ENCODE results near the gene RASGRP2.

Gene RASGRP2

DNA sequence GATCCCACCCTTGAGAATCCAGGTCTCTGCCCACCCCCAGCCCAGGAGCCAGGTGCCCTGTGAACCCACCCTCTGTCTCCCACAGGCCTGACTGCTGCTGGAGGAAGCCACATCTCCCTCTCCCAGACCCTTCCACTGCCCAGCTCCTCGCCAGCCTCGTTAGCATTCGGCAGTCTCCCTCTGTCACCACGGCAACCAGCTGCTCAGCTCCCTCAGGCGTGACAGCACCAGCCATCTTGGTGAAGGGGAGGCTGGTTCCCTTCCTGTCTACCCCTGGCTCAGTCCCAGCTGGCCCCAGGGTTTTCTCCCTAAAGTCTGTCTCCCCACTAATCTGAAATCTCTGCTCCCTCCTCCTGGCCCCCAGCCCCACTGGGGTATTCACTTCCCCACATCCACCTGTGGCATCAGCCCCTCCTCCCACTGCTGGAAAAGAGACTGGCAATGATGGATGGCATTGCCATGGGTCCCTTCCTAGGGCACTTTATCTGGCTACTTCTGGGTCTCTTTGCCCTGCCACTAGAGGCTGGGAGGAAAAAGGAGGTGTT, 49.0 kb downstream of the RASGRP2 start:
- no peak for DNase-seq (ENCODE audit: low read depth)

DNA sequence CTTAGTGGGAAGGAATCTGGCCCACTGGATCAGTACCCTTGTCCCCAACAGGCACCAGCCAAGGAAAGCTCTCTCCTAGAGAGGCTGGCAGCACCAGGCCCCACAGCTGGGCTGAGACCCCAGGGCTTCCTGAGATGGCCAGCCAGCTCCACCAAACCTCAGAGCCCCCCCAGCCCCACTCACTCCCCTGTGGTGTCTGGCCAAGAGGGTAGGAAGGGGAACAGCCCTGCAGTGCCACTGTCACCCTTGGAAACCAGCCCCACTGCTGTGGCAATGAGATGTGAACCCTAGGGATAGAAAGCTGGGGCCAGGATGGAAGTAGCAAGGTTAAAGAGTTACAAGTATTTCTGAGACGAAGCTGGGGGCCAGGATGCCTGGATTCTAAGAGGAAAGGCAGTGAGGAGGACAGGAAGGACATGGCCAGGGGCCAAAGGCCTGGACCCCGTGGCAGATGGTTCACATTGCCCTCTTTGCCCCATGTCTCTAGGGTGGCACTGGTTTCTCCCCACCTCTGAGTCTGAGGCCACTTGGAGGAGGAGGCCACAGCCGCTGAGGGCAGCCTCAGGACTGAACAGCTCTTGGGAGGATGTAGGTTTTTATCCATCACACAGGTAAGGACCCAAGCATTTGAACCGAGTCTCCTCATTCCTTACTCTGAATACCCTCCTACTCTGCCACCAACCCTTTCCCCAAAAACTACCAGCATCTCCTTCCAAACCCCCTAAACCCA, 49.8 kb downstream of the RASGRP2 start:
- no peak for DNase-seq (ENCODE audit: low read depth)

DNA sequence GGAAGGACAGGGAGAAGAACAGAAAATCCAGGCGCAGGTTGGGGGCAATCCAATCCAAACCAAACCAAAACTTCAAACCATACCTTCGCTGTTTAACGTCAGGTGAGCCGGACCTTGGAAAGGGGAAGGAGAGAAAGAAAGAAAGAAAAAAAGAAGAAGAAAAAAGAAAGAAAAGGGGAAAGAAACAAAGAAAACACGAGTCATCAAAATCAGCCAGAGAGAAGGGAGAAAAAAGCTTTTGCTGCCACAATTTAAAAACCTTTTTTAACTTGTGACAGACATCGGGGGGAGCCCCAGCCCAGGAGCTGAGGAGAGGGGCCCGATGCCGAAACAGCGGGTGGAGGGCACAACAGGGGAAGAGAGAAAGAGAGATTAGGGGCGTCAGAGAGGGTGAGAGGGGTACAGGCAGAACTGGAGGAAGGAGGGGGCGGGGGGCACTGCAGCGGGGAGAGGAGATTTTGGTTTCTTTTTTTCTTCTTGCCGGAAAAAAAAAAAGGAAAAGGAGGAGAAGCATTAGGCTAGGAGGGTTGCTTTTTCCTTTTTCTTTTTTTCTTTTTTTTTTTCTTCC, 51.1 kb downstream of the RASGRP2 start:
- no peak for DNase-seq (ENCODE audit: low read depth)

DNA sequence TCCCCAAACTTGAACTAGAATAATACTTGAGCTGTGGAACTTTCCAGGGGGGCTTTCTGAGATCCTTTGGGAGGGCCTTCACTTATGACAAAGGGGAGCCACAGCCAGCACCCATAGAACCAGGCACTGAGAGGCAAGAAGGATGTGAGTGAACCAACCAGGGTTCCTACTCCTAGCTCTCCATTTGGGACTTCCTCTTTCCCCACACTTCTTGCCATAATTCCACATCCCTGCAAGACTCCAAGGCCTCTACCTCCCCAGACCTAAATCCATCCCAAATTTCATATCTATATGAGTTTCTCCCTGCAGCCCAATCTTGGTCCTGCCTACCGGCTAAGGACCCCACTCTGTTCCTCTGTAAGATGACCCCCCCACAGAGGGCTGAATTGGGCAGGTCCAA, 52.4 kb downstream of the RASGRP2 start:
- no peak for DNase-seq (ENCODE audit: low read depth)

DNA sequence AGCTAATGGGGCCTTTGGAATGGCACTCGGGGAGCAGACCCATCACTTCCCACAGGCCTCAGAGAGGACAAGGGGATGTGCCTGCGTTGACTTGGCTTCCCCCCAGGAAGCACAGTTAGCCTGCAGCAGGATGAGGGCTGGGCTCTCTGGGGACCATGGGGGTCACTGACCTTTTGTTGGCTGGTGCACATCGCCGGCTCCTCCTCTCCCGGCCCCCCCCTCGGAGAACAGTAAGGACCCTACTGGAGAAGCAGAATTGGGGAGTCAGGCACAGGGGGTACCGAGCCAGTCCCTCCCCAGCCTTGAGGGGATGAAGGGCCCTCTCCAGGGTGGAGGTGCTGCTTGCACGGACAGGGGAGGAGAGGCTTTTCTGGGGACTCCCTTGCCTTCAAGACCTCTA, 53.7 kb downstream of the RASGRP2 start:
- no peak for DNase-seq (ENCODE audit: low read depth)

DNA sequence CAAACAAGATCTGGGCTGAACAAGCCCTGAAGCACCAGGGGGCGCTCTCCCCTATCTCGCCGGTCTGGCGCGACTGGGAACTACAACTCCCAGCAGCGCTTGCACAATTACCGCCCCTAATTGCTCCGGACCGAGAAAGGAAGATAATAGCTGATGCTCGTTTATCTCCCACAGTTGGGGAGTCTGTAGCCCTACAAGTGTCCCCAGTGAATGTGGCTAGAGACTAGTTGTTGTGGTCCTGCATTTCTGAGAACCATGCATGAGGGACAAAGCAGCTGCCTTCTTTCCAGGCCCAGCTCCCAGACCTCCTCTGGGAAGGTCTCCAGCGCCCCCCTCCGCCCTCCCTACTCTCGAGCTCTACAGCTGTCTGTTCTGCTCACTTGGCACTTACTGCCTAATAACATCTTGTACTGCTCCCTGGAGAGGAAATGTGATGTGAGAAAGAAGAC, 55.4 kb downstream of the RASGRP2 start:
- peak; percentile 59 for DNase-seq (ENCODE audit: low read depth)

DNA sequence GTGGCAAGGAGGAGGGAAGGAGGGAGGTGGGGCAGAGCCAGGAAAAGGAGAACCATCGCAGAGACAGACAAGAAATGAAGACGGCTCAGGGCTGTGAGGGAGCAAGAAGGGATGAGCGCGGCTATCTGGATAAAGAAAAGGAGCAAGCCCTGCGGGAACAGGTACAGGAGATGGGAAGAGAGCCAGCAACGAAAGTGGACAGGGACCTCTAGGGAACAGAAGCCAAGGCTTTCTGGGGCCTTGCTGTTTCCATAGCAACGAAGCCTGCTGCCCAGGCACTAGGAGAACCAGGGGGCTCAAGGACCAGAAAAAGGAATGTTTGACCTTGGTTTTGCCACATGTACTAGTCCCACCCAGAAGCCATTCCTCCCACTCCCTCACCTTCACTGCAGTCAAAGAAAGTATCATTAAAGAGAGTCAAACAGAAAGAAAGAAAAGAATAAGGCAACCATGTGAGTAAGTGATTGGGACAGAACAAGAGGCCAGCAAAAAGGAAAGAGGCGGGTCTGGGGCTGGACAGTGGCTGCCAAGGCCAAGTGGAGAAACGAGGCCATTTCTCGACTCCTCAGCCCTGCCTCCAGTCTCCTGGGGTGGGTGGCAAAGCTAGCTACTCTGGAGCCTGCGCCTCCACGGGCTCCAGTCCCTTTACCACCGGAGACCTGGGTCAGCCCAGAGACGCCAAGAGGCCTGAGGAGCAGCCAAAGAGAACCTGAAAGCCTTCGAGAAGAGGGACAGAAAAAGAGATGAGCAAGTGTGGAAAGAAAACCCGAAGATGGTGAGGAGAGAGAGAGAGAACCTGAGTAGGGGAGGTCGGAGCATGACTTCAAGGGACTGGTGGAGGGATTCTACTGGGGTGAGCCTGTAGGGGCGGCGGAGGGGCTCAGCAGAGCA, 56.1 kb downstream of the RASGRP2 start:
- DNase-seq (ENCODE audit: low read depth): no peak

DNA sequence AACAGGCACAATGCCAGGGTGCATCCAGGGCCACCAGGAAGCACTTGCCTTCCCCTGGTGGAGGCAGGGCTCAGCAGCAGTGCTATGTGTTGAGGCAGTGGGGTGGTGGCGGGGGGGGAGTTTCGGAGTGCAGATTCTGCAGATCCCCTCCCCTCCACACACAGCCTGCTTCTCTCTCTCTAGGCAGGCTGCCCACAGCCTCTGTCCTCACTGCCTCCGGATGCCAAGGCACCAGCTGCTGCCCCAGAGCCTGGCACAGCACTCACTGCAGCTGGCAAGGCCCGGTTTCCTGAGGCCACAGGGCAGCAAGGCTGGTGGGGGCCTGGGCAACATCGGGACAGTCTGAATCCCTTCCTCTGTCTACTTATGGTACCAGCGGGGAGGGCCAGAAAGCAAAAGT, 56.7 kb downstream of the RASGRP2 start:
- DNase-seq (ENCODE audit: low read depth): no peak

DNA sequence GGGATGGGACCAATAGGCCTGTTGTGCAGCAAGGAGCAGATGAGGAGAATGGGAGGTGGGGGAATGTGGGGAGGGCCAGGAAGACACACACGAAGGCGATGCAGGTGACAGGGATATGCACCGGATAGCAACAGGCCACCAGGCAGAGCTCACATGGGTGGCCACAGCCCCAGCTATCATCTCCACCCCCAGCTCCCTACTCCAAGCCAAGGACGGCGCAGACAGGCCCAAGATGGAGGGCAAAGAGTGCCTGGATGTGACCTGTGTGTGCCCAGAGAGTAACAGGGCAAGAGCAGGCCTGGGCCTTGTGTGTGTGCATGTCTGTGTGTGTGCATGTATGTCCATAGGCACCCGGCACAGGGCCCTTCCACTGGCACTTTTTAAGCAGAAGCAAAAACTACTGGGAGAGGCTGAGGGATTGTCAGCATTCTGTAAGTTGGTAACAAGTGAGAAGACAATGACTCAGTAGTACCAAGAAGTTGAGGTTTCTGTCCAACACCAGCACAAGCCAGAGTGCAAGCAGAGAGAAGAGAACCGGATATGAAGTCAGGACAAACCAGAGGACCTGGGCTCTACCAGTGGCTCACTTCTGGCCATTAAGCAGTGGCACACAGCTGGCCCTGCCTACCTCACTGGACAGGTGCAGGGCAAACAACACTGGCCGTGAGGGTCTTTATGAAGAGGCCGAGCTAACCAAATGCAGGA, 57.3 kb downstream of the RASGRP2 start:
- no peak for DNase-seq (ENCODE audit: low read depth)

DNA sequence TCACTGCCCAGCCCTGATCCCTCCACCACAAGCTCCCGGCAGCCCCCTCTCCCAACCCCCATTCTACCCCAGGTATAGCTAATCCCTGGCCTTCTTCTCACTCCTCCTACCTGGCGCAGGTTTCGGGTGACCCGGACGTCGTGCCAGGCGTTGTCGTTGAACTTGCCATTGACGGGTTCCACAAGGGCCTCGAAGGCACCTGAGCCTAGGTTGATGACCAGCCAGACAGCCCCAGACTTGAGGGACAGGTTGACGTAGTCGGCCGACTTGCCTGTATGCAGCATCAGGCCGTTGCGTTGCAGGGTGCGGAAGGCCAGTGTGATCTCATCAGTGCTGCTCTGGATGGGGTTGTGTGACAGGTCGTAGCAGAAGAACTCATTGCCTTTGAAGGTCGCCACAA, 58.4 kb downstream of the RASGRP2 start:
- no peak for DNase-seq (ENCODE audit: low read depth)

DNA sequence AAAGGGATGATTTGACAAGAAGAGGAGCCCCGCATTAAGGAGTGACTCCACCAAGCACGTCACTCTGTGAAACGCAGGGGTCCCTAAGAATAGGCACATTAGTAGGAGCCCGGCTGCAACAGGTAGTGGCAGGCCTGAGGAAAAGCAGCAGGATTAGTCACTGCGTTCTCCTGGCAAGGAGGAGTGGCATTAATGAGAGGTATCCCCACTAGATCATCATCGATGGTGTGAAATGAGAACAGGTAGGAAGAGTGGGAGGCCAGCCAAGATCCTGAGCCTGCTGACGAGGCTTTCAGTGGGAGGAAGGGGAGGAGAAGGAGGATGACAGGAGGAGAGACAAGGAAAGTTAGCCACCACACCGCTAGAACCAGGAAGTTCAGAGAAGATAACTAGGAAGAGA, 59.6 kb downstream of the RASGRP2 start:
- no peak for DNase-seq (ENCODE audit: low read depth)

DNA sequence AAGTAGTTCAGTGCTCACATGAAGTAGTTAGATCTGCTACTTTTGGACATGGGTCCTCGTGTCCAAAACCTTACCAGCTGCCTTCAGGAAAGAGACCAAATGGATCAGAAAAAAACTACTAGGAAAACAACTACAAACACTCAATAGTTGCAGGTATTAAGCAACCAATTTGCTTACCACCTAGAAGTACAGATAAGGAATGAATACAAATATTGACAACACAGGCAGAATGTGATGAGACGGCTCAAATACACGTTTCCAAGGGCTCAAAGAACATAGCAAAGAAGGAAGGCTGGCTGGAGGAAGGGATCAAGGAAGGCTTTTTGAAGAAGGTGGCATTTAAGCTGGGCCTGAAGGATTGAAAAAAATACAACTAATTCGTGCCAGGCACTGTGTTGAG, 62.8 kb downstream of the RASGRP2 start:
- no peak for DNase-seq (ENCODE audit: low read depth)

DNA sequence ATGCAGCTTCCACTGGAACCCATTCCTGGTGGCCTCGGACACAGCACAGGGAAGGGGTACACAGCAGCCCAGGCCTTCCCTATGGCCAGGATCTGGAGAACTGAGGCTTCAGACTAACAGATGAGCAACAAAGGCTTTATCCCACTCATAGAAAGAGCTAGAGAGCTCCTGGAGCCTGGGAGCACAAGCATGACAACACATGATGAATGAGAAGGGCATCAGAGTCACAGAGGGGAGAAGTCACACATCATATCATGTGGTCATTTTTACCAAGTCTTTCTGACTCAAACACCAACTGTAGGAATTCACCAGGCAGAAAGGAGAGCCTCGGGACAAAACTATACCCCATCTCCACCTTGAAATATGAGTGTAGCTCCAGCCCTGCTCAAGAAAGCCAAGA, 64.1 kb downstream of the RASGRP2 start:
- DNase-seq (ENCODE audit: low read depth): no peak

DNA sequence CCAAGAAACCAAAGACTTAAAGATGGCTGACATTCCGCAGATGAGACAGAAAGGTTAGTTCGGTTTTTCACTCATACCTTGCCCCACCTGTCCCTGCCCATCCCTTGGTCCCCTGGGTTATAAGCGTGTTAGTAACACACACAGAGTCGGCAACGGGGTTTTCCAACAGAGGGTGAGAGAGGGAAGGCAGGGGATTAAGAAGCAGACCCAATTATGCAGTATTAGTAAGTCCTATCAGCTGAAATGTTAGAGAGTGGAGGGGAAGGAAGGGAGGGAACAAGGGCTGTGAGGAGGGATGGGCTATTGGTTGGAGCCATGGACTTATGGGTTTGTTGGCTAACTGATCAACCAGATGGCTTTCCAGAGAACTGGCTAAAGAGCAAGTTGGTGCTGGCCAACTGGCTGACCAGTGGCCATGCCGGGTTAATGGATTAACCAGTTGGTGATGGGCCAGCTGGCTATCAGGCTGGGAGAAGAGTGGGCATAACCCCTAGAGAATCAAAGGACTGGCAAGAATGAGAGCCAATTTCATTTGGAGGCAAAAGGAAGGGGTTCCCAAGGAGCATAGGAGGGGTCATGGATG, 66.4 kb downstream of the RASGRP2 start:
- DNase-seq (ENCODE audit: low read depth): no peak
